ENCODE data around the gene ZNF611.
A peak's percentile ranks its signal among the peaks of the same experiment; 100 is the strongest.

ZNF611 gene

GRCh38 chr19:52669586-52669985, 65.3 kb downstream of the ZNF611 start:
- Histone ChIP-seq H3K27me3 (ENCODE audit: insufficient read depth, low read depth, severe bottlenecking) (no peaks in the 10 kb centered on the region), H3K4me3 (ENCODE audit: low read depth, low read length) (no peak overlapping the region), H3K9me3 (ENCODE audit: severe bottlenecking) (no peaks in the 10 kb centered on the region), H3K27ac (no peak overlapping the region), H3K36me3 (peaks cover 48% of the 10 kb centered on the region)
- no peak for DNase-seq
- no peak for TF ChIP-seq CTCF (IDR thresholded peaks at IDR 0.05; ENCODE audit: low read depth, low read length)

GRCh38 chr19:52667972-52668371, 66.9 kb downstream of the ZNF611 start:
- no peak for DNase-seq
- H3K27me3 ChIP-seq (ENCODE audit: insufficient read depth, low read depth, severe bottlenecking) = no peaks in the 10 kb centered on the region
- H3K36me3 ChIP-seq = peaks cover 42% of the 10 kb centered on the region
- no peak overlapping the region for H3K4me3 ChIP-seq (ENCODE audit: low read depth, low read length)
- no peaks in the 10 kb centered on the region for H3K9me3 ChIP-seq (ENCODE audit: severe bottlenecking)
- no peak for TF ChIP-seq CTCF (IDR thresholded peaks at IDR 0.05; ENCODE audit: low read depth, low read length)
- no peak overlapping the region for H3K27ac ChIP-seq

- H3K4me3 ChIP-seq (ENCODE audit: low read depth, low read length) = no peak overlapping the region
- H3K27me3 ChIP-seq (ENCODE audit: insufficient read depth, low read depth, severe bottlenecking) = no peaks in the 10 kb centered on the region
- no peak for DNase-seq
- no peaks in the 10 kb centered on the region for H3K9me3 ChIP-seq (ENCODE audit: severe bottlenecking)
- TF ChIP-seq CTCF (IDR thresholded peaks at IDR 0.05; ENCODE audit: low read depth, low read length) = no peak
- peaks cover 37% of the 10 kb centered on the region for H3K36me3 ChIP-seq
- H3K27ac ChIP-seq = no peak overlapping the region
These were observed 68.3 kb downstream of the ZNF611 start for GRCh38 chr19:52666506-52666905.

GRCh38 chr19:52665529-52665928, 69.3 kb downstream of the ZNF611 start:
- Histone ChIP-seq H3K4me3 (ENCODE audit: low read depth, low read length) (no peak overlapping the region), H3K27me3 (ENCODE audit: insufficient read depth, low read depth, severe bottlenecking) (no peaks in the 10 kb centered on the region), H3K9me3 (ENCODE audit: severe bottlenecking) (no peaks in the 10 kb centered on the region), H3K36me3 (peaks cover 36% of the 10 kb centered on the region), H3K27ac (peak overlapping the region; percentile 54)
- no peak for DNase-seq
- TF ChIP-seq CTCF (IDR thresholded peaks at IDR 0.05; ENCODE audit: low read depth, low read length) = no peak

GRCh38 chr19:52665027-52665426, 69.8 kb downstream of the ZNF611 start:
- H3K9me3 ChIP-seq (ENCODE audit: severe bottlenecking) = no peaks in the 10 kb centered on the region
- DNase-seq = peak; percentile 60
- no peaks in the 10 kb centered on the region for H3K27me3 ChIP-seq (ENCODE audit: insufficient read depth, low read depth, severe bottlenecking)
- no peak overlapping the region for H3K4me3 ChIP-seq (ENCODE audit: low read depth, low read length)
- TF ChIP-seq CTCF (IDR thresholded peaks at IDR 0.05; ENCODE audit: low read depth, low read length) = no peak
- H3K36me3 ChIP-seq = peaks cover 36% of the 10 kb centered on the region
- H3K27ac ChIP-seq = peak overlapping the region; percentile 54

- Histone ChIP-seq H3K27me3 (ENCODE audit: insufficient read depth, low read depth, severe bottlenecking) (no peaks in the 10 kb centered on the region), H3K36me3 (peaks cover 40% of the 10 kb centered on the region), H3K9me3 (ENCODE audit: severe bottlenecking) (no peaks in the 10 kb centered on the region), H3K4me3 (ENCODE audit: low read depth, low read length) (no peak overlapping the region), H3K27ac (peak overlapping the region; percentile 54)
- peak; percentile 63 for DNase-seq
- TF ChIP-seq CTCF (IDR thresholded peaks at IDR 0.05; ENCODE audit: low read depth, low read length) = no peak
These were observed 70.4 kb downstream of the ZNF611 start for GRCh38 chr19:52664461-52664860.

Data from WERI-Rb-1 (cell line).